Measurements from ENCODE around the gene ZC3H4.
"Not testable (repeated sequence)": the region's sequence is repeated elsewhere in the genome, so short reads cannot be mapped to it uniquely, and the experiment has no call there.

ZC3H4 gene

DNA sequence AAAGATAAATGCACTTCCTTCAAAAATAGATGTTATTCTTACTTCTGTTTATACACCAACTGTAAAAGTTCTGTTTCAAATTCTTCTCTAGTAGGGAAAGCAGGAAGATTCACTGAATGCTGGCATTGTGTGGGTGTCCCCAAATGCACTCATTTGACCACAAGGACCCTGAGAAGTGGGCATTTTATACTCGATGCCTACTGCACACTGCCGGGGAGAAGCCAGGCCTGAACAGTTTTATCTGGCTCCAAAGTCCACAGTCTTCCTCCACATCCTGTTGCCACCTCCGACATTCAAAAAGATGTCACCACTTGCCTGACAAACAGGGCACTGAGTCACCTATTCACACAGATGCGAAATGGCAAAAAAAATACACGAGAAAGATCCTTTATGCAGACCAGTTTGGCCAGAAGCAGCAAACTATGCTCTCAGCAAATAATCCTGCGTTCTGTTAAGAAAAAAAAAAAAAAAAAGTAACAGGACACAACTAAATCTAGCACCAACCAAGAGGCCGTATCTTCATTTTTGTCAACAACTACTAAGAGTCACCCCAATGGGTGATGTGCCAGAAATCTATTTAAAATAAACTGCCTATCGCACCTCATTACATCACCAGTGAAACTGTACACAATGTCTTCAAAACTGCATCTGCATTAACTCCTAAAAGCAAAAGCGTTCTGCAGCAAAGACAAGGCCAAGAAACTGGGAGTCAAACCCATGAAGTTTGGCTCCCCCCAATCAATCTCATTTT is 6.2 kb downstream of the ZC3H4 start:
- no peak for DNase-seq

DNA sequence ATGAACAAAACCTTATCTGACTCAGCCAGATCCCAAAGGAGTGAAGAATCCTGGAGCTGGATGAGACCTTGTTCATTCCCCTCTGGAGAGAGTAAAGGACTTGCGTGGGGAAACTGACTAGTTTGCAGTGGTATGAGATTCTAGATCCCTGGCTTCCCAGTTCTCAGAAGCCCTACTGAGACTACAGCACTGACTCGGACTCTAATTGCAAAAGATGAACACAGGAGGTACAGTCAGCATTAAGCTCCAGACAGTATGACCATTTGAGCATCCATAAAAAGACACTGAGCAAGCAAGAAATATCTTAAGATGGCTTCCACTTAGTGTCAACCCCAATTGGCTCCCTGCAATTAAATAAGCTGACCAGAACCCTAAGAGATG is 6.8 kb downstream of the ZC3H4 start:
- DNase-seq: no peak

DNA sequence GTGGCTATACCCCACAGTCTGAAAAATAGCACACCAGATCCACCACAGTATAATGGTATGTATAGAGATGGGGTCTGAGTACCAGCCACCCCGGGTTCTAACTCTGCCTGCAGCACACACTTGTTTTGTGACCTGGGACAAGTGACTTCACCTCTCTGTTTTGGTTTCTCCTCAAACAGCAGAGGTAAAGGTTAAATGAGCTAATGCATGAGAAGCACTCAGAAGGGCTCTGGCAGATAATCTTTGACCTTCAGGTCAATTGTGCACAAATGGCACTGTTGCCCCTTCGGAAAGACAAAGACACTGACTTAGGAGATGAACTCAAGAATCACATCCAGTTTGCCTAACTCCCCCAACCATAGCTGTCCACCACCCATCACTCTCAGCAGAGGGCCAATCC is 7.7 kb downstream of the ZC3H4 start:
- DNase-seq: no peak

DNA sequence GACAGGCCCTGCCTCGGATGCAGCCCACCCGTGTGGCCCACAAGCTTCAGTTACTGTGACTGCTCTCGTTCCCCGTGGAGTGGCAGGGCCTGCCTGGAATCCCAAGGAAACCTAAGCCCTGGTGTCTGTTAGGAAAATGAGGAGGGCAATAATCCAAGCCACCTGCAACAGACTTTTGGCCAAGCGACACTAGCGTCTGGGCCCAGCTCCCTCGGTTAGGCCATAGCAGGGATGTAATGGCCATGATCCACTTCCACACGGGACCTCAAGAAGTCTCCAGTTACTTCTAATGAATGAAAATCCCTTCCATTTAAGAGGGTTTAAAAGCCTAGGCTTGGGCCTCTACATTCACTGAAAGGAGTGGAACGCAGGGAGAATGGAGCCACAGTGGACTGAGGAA is 8.9 kb downstream of the ZC3H4 start:
- no peak for DNase-seq

DNA sequence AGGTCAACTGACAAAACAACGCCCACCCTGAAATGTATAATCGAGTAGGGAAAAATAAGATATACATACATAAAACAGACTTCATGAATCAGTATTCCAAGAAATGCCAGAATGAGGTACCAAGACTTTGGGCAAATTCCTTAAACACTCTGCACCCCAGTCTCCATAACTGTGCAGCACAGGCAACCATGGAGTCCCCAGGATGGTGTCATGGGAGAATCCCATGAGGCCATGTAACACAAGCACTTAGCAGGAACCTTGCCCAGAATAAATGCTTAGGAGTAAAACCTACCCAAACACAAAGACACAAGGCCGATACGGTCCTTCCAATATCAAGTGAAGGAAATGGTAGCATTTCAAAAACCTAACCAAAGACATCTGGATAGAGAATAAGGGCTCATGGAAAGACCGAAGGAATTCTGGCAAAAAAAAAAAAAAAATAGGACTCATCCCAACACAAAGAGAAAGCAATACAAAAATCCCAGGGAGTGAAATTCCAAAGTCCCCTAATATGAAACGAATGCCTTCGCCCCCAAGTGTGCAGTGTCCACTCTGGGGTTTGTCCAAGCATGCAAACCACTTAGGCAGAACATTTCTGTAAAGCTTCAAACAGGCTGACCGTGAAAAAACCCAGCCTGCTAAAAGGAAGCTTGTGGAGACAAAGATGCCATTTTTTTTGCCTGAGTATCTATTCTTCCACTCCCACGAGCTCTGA is 11.1 kb downstream of the ZC3H4 start:
- DNase-seq: no peak

DNA sequence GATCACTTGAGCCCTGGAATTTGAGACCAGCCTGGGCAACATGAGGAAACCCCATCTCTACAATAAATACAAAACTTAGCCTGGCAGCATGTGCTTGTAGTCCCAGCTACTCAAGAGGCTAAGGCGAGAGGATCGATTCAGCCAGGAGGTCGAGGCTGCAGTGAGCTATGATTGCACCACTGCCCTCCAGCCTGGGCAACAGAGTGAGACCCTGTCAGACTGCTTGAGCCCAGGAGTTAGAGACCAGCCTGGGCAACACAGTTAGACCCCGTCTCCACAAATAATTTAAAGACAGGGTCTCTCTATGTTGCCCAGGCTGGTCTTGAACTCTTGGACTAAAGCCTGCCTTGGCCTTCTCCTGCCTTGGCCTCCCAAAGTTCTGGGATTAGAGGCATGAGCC is 12.5 kb downstream of the ZC3H4 start:
- DNase-seq: not testable (repeated sequence)

DNA sequence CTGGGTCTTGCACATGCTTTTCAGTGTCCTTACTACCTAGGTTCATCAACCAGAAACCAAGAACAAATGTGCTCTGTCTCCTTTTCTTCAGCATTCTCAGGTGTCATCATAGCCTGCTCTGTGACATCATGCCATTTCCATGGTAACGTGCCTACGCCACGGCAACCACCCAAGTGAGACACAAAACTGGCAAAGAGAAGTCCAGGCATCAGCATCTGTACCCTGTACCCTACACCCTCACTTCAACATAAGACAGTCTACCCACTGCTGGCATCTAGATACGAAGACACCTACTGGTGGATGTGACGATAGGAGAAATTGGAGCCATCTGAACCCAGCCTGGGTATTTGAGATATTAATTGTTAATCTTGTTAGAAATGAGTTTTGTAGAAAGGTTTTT is 13.3 kb downstream of the ZC3H4 start:
- no peak for DNase-seq

DNA sequence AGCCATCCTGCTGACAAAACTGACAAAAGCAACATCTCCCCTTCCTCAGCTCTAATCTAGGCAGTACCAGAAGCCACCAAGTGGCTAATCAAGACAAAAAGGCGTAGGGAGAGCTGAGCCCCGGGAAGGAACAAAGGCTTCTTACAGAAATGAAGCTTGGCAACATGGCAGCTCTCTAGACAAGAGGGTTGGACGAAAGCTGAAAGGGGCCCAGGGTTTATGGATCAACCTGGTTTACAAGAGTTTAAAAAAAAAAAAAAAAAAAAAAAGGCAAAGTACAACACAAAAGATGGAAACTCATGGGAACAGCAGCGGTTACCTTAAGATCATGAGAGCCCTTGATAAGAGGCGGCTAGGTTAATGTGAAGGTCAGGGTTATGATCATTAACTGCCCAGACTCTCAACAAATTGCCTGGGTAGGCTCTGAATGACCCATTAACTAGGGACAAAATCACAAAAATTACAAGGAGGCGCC is 14.0 kb downstream of the ZC3H4 start:
- no peak for DNase-seq

DNA sequence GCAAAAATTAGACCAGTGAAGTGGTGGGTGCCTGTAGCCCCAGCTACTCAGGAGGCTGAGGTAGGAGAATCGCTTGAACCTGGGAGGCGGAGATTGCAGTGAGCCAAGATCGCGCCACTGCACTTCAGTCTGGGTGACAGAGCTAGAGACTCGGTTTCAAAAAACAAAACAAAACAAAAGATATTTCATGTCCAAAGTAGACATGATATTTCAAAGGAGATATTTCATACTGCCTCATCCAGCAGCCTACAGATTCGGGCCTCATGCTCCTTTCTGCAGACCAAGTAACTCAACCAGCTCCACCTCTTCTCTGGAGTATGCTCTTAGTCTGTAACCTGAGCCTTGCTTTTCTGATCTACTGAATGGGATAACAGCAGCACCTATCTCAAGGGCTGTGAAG is 15.0 kb downstream of the ZC3H4 start:
- no peak for DNase-seq

DNA sequence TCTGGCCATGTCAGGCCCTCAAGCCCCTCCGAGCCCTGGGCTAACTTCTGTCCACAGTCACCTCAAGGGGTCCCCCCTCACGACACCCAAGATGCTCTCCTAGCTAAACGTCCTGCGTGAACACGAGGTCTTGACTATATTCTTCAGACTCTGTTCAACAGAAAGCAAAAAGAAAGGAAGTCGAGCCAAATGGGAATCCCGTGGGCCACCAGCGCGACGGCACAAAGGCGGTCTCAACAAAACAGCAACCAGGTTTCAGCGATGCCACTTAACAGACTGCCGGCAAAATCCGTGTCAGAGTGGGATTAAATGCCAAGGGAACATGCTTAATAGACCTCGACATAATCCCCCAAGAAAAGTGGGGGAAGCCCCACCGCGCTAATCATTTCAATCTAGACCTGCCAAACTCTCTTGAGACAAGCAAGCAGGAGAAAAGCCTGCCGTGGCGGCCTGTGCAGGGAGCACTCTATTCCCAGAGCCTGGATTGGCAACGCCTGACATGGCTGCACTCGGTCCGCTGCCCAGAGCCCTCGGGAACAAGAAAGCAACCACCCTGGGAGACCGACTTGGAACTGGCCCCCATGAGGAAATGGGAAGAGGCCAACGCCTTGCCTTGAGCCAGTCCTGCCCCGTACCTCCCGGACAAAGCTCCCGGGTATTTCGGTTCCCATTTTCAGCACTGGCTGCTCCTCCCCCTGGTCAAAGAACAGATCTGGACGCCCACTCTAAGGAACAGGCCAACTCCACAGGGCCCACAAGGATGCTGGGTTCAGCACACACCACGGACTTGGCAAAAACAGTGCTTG is 16.0 kb downstream of the ZC3H4 start:
- DNase-seq: no peak

DNA sequence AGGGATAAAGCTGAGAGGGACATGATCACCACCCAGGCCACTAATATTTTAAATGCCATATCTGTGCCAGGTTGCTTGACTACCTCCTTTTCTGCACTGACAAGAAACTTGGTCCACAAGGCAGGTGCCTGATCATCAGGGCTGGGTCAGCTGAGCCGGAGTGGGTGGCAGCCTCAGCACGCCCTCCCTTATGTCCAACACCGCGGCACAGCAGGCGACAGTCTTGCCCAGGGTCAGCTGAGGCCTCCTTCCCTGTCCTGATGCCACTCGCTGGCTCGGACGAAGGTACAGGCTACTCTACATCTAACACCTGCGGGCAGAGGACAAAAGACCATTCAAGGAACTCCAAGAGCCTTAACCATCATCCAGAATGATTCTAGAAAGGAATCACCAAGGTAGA is 16.9 kb downstream of the ZC3H4 start:
- DNase-seq: no peak

DNA sequence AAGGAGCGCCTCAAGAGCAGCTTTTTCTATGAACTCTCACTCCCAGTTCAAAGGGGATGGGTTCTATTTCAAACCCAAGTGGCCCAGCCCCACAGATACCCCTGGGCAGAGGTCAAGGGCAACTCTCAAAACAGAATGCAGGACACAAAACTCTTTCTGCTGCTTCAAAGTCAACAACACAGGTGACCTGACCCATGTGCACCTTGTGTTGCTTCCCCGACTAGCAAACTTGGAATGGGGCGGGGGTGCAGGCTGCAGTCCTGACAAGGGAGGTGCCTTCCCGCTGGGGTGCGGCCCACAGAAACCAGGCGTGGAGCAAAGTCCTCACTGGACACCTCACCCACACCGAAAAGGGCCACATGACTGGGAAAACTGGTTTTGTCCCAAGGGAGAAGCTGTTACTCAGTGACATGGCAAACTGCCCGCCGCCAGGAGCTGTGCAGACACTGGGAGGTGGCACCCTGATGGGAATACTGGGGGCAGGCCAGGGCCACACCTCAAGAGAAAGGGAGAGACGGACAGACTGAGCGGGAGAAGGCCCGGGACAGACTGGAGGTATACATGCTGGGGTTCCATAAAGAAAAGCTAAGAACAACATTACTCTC is 17.4 kb downstream of the ZC3H4 start:
- DNase-seq: no peak

DNA sequence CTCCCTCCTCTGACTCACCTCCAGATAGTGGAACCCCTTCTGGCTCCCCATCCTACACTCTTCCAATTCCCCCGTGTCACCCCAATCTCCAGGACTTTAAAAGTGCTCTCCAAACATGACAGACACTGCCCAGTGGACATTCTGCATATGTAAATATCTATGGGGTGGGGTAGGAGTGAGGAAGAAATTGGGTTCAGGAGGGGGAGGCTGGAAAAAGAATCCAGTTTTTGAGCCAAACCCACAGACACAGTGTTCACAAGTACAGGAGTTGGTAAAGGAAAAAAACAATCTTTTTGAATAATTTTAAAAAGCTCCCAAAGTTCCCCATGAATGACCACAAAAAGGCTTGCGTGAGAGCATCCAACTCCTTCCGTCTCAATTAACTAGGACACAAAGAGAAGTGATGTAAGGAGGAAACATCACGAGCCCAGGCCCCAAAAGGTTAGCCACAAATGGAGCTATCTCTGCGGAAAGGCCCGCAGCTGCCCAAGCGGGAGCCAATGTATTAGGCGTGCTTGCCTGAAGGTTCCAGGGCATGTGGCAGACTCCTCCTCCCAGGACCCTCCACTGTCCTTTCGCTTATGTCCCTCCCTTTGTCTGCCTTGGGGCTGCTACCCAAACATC is 18.0 kb downstream of the ZC3H4 start:
- no peak for DNase-seq

DNA sequence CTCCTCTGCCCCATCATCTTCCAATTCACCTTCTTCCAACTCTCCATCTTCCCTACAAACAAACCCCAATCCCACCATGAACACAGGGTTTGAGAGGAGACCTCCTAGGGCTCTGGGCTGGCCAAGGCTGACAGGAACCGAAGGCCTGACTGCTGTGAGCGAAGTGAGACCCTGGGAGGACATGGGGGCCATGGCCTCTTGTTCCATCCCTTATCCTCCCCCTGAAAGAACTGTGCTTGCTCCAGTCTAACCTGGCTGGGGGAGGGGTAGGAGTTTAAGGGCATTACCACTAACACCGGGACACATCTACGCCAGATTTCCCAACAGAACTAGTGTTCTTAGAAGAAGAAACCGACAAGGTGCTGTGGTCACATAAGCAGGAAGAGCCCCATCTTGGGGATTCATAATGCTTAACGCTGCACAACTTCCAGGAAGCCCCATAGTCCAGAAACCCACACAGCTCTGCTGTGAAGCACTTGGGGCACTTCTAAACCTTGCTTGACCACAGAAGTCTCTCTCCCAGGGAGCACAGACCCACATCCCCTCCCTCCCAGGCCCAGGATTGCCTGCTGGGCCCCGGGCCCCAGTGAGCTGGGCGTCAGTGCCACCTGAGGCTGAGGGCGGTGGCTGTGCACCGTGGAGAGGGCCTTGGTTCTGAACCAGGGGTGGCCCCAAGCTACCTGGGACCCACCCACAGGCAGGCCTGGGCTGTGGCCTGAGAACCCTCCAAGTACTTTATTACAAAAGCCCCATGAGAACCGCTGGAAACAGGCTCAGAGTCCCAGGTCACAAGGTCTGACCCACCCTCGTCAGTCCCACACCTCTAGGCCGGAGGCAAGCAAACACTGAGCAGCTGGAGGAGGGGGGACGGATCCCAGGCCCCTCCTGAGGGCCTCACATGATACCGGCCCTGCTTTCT is 18.8 kb downstream of the ZC3H4 start:
- DNase-seq: no peak

DNA sequence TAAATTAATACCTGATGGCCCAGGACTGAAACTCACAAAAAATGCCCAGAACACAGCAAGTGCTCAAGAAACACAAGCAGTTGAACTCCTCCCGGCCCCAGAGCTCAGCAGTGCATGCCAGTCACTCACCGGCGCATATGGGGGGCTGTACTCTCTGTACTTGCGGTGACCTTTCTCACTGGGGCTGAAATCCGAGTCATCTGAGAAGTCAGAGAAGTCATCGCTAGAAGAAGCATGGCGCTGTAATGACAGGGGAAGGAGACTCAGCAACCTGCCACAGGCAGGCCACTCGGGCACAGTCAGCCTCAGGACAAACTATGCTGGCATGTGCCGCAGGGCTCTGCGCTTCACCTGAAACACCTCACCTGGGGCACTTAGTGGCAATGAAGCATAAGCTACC is 19.7 kb downstream of the ZC3H4 start:
- no peak for DNase-seq

DNA sequence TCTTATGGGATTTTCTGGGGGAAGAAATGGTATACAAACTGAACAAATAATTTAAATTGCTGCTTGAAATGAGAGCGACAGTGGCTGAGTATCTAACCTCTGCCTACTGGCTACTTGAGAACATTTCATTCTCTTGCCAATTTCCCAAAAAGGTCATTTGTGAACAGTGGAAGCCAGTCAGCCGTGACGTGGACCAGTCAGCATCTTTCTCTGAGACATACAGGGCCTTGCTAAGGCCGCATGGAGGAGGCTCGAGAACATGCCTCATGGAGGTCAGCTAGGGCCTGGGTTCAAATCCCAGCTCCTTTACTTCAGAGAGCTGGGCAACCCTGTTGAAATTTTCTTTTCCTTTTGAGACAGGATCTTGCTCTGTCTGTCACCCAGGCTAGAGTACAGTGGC is 20.3 kb downstream of the ZC3H4 start:
- no peak for DNase-seq

DNA sequence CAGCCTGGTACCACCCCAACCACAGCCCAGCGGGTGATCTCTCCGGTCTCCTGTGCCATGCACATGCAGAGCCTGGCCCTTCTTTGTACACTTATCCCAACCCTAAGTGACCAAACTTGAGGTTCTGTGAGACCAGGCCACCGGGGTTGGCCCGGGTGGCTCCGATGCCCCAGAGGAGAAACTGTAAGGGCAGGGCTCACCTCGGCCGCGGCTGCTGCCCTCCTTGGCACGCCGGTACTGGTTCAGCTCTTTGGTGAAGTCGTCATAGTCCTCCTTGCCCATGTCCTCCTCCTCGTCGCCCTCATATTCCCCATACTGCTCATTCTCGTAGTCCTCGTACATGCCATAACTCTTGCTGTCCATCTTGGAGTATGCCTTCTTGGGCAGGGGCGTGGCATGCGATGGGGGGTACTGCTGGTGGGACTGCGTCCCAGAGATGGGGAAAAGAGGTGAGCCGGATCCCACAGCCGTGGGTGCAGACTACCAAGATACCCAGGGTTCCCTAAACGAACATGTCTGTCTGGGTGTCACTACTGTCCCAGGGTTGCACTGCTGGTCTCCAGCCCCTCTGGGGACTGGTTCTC is 23.7 kb downstream of the ZC3H4 start:
- DNase-seq: no peak

DNA sequence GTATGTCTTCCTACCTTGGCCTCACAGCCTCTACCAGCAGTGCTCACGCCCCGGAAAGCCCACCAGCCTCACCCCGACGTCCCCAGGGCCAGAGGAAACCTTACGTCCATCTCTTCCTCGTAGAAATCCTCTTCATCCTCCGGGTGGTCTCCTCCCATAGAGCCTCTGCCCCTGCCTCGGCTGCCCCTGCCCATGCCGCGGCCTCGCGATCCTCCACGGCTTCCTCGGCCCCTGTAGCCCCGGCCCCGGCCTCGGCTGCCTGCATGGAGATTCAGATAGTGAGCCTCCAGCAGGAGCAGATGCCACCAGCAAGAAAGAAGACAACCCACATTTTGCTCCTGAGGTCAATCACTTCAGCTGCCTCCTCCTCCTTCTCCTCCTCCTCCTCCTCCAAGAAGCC is 27.3 kb downstream of the ZC3H4 start:
- DNase-seq: no peak

DNA sequence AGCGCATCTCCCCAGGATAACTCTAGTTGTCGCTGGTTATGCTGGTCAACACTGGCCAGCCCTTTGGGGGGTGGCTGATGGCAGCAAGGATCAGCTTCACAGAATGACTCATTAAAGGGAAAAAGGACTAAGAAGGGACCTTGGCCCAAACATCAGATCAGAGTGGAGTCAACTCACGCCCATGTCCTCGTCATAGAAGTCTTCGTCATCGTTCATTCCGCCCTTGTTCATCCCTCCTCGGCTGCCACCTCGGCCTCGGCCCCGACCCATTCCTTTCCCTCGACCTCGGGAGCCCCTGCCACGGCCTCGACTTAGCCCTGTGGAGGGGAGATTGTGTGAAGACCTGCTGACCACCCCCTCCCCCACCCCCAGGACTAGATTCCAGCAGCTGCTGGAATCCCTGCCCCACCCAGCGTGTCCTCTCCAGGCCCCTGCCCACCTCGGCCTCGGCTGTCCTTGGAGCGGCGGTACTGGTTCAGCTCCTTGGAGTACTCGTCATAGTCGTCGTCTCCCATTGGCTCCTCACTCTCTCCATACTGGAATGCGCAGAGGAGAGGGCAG is 28.6 kb downstream of the ZC3H4 start:
- no peak for DNase-seq

DNA sequence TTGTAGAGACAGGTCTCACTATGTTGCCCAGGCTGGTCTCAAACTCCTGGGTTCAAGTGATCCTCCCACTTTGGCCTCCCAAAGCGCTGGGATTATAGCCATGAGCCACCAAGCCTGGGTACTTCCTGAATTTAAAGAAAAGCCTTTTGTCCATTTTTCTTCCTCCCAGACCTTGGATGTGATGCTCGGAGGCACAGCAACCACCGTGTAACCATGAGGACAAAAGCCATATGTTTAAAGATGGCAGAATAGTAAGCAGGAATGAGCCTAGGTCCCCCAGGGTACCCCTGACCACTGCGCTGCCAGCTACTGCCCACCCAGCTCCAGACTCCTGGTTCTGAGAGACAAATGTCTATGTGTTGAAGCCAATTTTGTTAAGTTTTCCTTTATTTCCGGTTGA is 31.1 kb downstream of the ZC3H4 start:
- DNase-seq: no peak

DNA sequence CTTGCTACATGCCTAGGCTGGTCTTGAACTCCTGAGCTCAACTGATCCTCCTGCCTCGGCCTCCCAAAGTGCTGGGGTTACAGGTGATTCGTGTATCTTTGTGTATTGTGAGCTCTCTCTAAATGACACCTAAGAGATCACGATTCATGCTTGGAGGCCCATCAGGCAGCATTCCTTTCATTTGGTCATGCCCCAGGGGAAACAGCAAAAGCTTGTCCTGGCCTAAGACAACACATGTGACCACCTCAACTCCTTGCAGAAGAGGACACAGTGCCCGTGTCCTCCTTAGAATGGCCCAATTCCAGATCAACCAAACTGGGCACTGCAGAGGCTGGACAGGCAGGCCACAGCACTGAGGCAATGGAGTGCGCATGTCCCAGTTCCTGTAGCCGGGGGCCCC is 32.5 kb downstream of the ZC3H4 start:
- no peak for DNase-seq

Data from NCI-H510A treated with DMSO at 0.1 percent for 48 hours (cell line).